HG02588 (cell line): ENCODE results near the gene NPAS3.

Source experiments
- ATAC-seq: cut with Tn5 transposase; IDR thresholded peaks from one replicate; pipeline ENCODE4 v1.9.1; 2021; ENCODE audit warnings: mild to moderate bottlenecking, moderate library complexity; ENCODE audit not compliant: unreplicated experiment

Gene NPAS3

DNA sequence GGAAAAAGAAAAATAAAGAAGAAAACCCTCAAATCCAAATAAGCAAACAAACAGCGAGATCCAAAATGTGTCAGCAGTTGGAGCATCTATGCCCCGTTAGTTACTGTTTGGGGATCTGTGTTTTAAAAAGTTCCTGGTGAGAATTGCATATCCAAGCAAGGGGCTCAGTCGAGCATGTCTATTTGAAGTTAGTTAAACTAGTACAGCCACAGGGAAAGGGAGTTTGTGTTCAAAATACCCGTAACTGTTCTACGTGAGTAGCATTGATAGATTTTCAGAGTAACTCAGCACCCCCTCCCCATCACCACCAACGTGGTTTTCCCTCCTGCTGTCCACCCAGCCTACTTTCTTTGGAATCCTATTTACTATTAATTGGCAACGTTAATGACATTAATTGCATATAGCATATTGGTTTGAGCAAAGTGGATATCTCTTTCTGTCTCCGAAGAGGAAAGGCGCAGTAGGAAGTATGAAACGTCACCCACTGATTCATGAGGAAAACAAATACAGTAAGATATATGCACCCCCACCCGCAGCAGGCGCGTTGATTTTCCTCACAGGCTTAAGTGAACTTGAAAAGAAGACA is 1.5 kb downstream of the NPAS3 start:
- no peak for ATAC-seq

DNA sequence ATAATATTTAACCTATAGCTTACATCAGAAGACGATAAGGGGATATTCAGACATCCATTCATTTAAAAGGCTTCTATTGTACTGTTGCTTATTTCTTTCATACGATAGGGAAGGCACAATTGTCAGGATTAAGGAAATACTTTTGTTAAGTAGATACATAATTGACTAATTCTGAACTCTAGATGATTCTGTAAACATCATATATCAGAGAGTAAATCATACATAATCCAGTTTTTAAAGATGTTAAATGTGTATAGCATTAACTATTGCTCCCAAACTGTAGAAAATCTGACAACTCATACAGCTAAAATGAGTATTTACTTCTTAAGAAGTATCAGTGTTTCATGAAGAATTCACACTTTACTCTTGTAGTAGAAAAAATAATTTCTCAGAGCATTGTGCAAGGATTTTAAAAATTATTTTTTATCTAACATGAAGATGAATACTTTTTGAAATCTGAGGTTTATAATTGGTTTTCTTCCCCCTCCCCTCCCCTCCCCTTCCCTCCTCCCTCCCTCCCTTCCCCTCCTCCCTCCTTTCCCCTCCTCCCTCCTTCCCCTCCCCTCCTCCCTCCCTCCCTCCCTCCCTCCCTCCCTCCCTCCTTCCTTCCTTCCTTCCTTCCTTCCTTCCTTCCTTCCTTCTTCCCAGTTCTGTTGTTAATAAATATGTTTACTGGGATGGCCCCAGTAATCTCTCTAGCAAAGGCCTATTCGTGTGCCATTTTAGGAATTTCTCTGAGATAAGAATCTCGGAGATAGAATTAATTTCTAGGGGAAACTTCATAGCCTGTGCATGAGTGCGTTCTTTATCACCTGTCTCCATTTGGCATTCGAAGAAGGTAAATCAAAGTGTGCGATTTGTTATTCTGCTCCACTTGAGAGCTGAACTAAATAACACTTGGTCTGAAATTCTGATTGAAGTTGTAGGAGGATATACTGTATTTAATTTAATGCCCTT is 2.3 kb downstream of the NPAS3 start:
- ATAC-seq: no peak

DNA sequence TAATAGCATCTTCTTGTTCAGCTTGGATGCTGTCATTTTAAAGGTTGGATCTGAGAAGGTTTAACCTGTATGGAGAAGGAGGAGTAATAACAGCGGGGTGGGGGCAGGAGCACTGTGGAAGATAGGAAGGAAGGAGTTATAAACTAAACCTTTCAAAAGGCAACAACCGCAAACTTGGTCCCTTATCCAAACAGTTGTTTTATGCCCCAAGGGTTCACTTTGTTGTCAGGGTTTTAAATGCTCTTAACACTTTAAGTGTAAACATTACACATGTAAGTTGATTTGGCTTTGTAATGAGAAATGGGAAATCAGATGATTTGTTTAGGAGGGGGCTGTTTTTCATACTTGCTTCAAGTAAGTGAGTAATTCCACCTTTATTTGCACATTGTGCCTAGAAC is 3.0 kb downstream of the NPAS3 start:
- ATAC-seq: no peak

DNA sequence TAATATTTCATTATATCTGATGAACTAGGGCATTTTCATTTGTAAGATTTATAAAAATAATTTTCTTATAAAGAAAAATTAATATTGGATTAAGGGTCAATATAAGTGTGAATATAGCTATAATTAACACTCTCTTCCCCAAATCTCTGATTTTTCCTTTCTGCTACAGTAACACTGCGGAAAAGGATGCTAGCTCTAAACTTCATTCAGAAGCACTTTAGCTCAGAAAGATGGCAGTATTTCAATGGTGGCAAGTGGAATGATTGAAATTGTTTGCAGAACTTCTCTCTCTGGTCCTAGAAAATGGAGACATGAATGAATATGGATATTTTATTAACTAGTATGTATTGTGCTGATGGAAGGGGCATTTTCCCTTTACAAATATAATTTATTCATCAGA is 8.4 kb downstream of the NPAS3 start:
- no peak for ATAC-seq

DNA sequence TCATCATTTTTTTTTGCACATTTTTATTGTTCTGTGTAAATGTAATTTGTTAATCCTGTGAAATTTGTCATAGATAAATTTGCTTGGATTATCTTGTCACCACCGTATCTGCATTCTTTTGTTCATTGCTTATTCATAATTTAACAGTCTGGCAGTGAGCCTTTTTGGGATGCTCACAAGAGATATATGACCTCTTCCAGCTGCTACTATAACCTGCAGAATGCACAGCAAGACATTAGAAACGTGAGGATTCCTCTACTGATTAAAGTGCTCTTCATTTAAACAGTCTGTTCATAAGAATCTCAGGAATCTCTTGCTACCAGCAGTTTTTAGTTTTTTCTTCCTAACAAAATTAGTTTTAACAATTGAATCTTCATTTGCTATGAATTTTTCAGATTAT is 9.1 kb downstream of the NPAS3 start:
- no peak for ATAC-seq

DNA sequence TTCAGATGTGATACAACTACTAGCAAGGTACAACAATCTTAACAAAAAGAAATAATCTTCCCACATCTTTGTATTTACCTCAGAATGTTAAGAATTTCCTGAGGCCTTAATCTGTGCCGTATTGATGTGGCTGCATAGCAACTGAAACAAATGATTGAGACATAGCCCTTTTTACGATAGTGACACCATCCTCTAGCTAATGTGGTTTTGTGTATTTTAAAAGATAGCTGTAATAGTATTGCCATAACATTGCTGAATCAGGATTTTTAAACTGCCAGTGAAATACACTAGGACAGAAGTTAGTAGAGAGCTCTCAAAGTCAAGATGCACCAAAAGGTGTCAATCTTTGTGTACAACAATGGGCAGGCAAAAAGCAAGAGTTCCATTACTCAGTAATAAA is 11.9 kb downstream of the NPAS3 start:
- ATAC-seq: no peak

DNA sequence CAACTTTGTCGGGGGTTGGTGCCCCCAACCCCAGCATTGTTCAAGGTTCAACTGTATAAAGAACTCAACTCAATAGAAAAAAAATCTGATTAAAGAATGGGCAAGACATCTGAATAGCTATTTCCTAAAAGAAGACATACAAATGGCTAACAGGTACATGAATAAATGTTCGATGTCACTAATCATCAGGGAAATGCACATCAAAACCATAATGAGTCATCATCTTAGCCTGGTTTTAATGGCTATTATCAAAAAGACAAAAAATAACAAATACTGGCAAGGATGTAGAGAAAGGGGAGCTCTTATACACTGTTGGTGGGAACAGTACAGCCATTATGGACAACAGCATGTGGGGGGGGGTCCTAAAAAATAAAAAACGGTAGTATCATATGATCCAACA is 28.7 kb downstream of the NPAS3 start:
- no peak for ATAC-seq

DNA sequence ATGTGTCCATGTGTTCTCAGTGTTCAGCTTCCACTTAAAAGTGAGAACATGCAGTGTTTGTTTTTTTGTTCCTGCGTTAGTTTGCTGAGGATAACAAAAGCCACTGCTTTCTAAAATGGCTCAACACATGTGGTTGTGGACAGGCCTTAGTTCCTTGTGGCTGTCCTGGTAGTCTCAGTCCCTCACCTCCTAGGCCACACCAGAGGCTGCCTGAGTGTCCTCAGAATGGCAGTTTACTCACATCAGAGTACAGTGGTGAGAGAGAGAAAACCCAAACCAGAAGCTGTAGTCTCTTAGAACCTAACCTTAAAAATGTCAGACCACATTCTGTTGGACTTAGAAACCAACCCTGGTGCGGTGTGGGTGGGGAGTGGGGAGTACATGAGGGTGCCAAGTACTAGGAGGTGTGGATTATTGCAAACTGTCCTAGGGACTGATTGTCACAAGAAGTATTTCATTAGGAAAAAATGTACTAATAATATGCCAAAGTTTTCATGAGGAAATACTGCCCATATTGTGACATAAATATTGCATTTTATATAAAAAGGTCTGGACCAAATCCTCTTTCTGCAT is 30.4 kb downstream of the NPAS3 start:
- no peak for ATAC-seq

DNA sequence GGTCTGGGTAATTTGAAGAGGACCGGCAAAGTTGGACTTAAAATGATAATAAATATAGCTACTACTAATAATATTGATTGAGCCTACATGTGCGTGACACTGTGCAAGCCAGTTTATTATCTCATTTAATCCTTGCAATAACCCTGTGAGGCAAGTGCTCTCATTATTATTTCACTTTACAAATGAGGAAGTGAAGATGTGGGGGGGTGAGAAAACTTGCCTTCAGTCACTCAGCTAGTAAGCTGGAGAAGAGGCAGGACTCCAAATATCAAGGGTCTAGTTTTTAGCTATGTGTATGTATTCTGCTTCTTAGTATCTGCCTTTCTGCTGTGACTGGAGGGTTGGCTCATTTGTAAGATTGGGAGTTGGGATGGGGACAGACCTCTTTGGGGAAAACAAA is 39.2 kb downstream of the NPAS3 start:
- no peak for ATAC-seq

DNA sequence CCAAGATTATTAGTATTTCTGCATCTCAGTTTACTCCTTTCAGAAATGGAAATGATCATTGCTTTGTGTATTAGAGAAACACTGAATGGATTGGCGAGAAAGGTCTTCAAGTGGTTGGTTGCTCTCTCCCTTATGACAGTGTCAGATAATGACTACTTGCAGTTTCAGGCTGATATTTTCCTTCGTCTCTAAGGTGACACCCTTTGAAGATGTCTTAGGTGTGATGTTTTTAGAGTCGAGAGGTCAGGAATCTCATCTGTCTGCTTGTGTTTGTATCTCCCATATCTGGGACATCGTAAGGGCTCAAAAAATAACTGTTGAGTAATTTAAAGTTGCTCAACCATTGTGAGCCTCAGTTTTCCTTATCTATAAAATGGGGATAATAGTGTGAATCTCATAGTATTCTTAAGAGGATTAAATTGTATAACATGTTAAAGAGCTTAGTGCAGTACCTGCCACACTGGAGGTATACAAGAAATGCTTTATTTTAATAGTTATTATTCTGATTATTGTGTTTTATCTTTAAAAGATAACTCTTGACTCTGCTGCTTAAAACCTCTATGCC is 40.1 kb downstream of the NPAS3 start:
- ATAC-seq: no peak

DNA sequence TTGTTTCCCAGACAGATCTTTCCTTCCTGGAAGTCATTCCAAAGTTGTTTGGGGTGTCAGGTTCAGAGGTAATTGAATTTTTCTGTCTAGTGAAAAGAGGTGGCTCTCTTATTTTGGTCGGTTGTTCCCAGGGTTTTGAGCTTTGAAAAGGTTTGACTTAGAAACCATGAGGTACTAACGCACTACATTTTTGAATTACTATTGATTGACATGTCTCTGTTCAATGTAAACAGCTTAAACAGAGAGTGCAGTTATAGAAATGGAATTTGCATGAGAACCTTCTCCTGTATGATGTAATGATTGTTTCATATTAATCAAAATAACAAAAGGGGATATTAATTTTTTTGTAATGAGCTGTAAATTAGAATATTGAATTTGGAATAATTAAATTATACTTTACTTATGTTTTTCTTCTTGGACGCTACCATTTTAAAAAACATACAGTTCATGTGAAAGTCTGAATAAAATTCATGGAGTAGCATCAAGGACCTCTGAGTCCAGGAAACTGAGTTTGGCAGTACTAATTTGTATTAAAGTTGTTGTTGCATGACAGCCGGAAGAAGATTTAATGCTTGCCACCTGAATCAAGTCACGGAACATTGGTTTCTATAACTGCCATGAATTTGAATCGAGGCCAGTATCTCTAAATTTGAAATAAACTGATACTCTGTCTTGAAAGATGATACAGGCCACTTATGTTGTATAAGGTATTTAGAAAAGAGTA is 41.7 kb downstream of the NPAS3 start:
- ATAC-seq: no peak

DNA sequence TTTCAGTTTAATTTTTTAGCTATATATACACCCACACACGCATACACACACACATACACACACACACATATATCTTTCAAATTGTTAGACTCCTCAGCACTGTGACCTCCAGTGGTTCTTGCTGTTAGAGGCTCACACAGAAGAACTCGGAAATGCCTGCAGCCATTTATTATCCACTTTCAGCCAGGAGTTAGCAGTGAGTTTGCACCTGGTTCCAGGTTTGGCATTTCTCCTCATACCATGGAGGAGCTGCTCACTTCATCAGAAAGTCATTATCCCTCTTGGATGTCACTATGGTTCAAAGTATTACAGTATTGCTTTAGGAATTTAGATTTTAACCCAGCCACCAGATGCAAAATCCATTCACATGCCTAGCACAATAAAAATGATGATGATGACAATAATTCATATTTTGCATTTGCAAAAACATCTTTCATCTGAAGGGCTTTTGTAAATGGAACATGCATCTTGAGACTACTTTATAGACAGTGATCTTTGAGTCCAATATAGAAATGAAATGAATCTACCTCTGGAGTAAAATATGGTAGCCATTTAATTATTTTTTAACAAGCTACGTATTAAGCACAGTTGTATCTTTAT is 42.3 kb downstream of the NPAS3 start:
- no peak for ATAC-seq

DNA sequence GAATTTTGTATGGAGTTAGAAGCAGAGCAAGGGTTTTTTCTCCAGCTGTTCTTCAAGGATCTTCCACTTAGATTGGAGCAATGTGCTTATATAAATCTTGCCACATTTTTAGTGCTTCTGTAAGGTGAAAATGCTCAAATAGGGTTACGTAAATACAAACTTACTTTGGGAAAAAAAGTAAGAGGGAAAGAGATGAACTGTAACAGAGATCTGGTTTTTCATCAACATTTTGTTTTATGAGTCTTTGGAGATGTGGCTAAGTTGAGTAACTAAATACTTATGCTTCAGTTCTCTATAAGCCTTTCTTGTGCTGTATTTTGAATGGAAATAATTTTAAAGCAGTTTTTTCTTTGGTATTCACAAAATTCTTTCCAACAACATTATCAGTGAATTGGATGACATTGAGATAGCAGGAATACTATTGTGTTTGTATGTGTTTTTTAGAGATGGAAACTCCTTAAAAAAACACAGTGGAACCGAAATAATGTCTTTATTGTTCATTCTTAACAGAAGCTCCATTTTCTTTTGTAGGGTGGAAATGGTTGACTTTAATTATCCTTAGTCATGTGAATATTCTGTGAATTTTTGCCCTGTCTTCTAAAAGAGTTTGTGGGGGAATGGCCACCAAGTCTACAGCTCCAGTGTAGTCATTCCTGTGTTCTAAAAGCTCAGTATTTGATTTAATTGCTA is 45.7 kb downstream of the NPAS3 start:
- ATAC-seq: no peak

DNA sequence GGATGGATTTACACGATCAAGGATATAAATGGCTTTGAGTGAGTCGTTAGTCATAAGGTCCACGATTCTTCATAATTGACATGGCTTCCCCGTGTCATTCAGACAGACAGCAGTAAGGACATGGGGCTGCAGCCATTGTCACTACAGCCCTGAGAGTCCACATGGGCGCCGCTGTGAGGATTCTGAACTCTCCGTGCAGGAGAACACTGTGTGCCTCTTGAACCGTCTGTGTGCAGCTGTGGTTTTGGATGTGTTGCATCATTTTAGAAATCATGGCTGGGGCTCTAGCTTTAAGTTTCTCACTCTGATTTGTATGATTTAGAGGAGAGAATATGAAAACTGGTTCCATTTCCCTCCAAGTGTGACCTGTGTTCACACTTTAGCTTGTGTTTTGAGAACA is 47.2 kb downstream of the NPAS3 start:
- no peak for ATAC-seq

DNA sequence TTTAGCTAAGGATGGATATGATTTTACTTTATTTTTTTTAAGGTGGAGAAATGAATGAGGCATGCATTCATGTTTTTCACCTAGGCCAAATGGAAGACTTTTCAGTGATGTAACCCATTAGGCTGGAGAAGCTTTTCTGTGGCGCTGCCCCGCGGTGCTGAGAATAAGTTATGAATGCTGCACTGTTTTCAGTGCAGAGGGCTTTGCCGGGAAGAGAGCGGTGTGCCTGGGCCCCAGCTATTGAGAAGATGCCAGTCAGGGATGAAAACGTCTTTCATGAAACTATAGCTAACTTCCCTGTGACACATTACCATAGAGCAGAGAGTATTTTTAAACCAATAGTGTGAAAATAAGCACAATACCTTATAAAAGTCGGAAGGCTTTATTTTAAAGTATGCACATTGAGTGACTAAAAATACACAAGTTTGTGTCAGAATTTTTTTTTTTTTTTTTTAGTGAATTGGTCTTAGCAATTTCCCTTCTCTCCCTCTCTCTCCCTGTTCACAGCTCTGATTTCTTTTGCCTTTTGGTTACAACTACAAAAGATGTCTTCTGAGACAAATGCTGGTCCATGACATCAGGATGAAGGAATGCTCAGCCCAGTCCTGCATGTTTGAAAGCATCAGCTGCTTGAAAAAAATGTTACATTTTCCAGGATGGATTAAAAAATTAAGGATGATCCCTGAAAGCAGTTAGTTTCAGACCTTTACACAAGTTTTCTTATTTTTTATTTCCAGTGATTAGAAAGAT is 48.3 kb downstream of the NPAS3 start:
- ATAC-seq: no peak

DNA sequence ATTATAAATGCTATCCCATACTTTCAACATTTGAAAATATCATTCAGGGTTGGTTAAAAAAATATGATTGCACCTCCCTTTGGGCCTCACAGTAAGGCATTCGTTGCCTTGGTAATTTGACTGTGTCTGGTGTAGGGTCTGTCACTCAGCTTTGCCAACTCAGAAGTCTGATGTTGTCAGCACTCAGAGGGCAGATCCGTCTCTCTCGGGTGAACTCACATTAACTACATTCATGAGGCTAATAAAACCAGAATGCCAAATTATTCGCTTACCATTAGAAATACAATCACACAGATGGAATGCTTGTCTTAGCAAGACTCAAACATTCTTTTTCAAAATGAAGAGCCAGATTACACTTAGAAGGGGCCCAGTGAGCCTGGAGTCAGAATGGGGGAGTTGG is 53.0 kb downstream of the NPAS3 start:
- ATAC-seq: no peak

DNA sequence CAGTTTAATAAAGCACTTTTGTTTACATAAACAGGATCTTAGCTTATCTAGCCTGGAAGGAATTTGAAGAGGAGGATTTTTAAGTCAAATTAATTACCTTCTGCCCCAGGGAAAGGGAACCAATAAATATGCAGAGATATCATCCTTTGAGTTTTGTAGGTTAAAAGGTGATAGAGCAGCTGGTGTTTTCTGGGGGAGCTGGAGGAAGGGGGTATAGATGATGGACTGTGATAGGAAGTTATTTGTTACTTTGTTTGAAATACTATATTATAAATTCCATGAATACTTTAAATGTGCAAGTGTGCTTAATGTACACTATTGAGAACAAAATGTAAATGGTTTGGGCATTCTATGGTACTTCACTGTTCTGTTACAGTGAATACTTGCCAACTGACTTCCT is 55.2 kb downstream of the NPAS3 start:
- no peak for ATAC-seq

DNA sequence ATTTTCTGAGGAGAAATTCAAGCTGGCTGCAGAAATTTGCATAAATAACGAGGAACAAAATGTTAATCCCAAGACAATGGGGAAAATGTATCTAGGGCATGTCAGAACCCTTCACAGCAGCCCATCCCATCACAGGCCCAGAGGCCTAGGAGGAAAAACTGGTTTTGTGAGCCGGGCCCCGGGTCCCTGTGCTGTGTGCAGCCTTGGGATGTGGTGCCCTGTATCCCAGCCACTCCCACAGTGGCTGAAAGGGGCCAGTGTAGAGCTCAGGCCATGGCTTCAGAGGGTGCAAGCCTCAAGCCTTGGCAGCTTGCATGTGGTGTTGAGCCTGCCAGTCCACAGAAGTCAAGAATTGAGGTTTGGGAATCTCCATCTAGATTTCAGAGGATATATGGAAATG is 57.7 kb downstream of the NPAS3 start:
- ATAC-seq: no peak

DNA sequence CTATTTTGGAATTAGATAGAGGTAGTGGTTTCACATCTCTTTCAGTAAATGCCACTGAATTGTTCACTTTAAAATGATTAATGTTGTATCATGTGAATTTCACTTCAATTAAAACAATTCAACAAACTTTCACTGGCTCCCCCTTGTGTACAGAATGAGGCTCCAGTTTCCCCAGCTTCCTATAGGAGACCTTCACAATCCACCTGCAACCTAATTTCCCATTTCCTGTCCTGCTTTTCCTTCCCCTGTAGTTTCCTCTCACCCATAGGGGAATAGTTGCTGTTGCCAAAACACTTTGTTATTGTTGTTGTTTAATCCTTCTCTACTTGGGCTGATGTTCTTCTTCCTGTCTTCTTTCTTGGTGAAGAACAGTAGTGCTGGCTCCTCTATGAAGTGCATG is 59.8 kb downstream of the NPAS3 start:
- no peak for ATAC-seq

DNA sequence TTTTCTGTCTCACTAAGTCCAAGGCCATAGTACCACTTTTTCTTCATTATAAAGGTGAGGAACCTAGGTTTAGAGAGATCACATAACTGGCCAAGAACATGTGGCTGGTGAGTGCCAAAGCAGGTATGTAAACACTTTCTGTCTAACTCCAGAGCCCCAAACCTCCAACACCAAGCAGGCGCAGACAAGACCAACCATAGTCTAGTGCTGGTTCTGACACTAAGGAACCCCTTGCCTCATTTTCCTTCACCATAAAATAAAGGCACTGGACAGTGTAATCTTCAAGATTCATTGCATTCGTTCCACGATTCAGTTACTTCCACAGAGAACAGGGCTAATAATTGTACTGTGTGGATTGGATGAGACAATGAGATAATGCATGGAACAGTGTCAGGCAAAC is 71.0 kb downstream of the NPAS3 start:
- ATAC-seq: no peak
